Measurements from ENCODE around the gene LPIN1.
"Not testable (repeated sequence)": the region's sequence is repeated elsewhere in the genome, so short reads cannot be mapped to it uniquely, and the experiment has no call there.

LPIN1 gene

GRCh38 chr2:11842336-11842735, 95.9 kb downstream of the LPIN1 start:
- no peaks in the 10 kb centered on the region for H3K9me3 ChIP-seq (ENCODE audit: low read length)
- no peak overlapping the region for H3K4me3 ChIP-seq (ENCODE audit: low read length)
- H3K4me1 ChIP-seq (ENCODE audit: insufficient read depth, low read length) = no peaks in the 10 kb centered on the region
- no peak overlapping the region for H2AFZ ChIP-seq (ENCODE audit: low read depth, low read length)
- no peaks in the 10 kb centered on the region for H3K36me3 ChIP-seq (ENCODE audit: insufficient read depth, low read length)
- no peaks in the 10 kb centered on the region for H3K27me3 ChIP-seq (ENCODE audit: insufficient read depth, low read length)

GRCh38 chr2:11844798-11845197, 98.4 kb downstream of the LPIN1 start:
- not testable (repeated sequence) for H3K9me3 ChIP-seq (ENCODE audit: low read length); H3K36me3 ChIP-seq (ENCODE audit: insufficient read depth, low read length); H2AFZ ChIP-seq (ENCODE audit: low read depth, low read length); H3K27me3 ChIP-seq (ENCODE audit: insufficient read depth, low read length); H3K4me1 ChIP-seq (ENCODE audit: insufficient read depth, low read length); H3K4me3 ChIP-seq (ENCODE audit: low read length)

DNA sequence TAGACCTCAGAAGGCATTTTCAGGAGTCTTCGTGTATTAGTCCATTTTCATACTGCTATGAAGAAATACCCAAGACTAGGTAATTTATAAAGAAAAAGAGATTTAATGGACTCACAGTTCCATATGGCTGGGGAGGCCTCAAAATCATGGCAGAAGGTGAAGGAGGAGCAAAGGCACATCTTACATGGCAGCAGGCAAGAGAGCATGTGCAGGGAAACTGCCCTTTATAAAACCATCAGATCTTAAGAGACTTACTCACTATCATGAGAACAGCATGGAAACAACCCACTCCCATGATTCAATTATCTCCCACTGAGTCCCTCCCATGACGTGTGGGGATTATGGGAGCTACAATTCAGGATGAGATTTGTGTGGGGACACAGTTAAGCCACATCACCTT, 101.5 kb downstream of the LPIN1 start:
- H2AFZ ChIP-seq (ENCODE audit: low read depth, low read length); H3K4me3 ChIP-seq (ENCODE audit: low read length); H3K36me3 ChIP-seq (ENCODE audit: insufficient read depth, low read length); H3K4me1 ChIP-seq (ENCODE audit: insufficient read depth, low read length); H3K27me3 ChIP-seq (ENCODE audit: insufficient read depth, low read length); H3K9me3 ChIP-seq (ENCODE audit: low read length): not testable (repeated sequence)

DNA sequence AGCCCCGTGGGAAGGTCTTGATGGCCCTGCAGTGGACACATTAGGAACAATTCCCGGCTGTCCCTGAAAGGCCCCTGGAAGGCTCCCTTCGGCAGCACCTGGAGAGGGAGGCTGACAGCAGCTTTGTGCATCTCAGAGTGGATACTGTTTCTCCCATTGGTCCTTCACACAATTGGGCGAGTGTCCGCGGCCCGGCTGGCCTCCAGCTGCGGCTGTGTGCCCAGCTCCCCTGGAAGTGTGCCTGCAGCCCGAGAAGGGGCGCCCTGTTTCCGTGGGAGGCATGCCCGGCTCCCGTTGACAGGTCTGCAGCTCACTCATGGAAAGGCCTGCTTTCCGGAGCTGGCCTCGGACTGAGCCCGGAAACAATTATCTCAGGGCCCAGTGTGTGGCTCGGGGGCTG, 103.7 kb downstream of the LPIN1 start:
- no peak overlapping the region for H2AFZ ChIP-seq (ENCODE audit: low read depth, low read length)
- H3K4me3 ChIP-seq (ENCODE audit: low read length) = no peak overlapping the region
- no peaks in the 10 kb centered on the region for H3K27me3 ChIP-seq (ENCODE audit: insufficient read depth, low read length)
- no peaks in the 10 kb centered on the region for H3K4me1 ChIP-seq (ENCODE audit: insufficient read depth, low read length)
- H3K9me3 ChIP-seq (ENCODE audit: low read length) = peaks cover 6% of the 10 kb centered on the region
- H3K36me3 ChIP-seq (ENCODE audit: insufficient read depth, low read length) = no peaks in the 10 kb centered on the region

GRCh38 chr2:11852526-11853196, 106.2 kb downstream of the LPIN1 start:
- Histone ChIP-seq H3K27me3 (ENCODE audit: insufficient read depth, low read length) (no peaks in the 10 kb centered on the region), H3K36me3 (ENCODE audit: insufficient read depth, low read length) (no peaks in the 10 kb centered on the region), H3K4me1 (ENCODE audit: insufficient read depth, low read length) (no peaks in the 10 kb centered on the region), H3K4me3 (ENCODE audit: low read length) (no peak overlapping the region), H3K9me3 (ENCODE audit: low read length) (peaks cover 6% of the 10 kb centered on the region), H2AFZ (ENCODE audit: low read depth, low read length) (no peak overlapping the region)

- Histone ChIP-seq H2AFZ (ENCODE audit: low read depth, low read length) (no peak overlapping the region), H3K36me3 (ENCODE audit: insufficient read depth, low read length) (no peaks in the 10 kb centered on the region), H3K4me3 (ENCODE audit: low read length) (no peak overlapping the region), H3K27me3 (ENCODE audit: insufficient read depth, low read length) (no peaks in the 10 kb centered on the region), H3K9me3 (ENCODE audit: low read length) (peaks cover 7% of the 10 kb centered on the region), H3K4me1 (ENCODE audit: insufficient read depth, low read length) (no peaks in the 10 kb centered on the region)
Measured at GRCh38 chr2:11853197-11853588, 106.8 kb downstream of the LPIN1 start.

- no peak overlapping the region for H2AFZ ChIP-seq (ENCODE audit: low read depth, low read length)
- no peaks in the 10 kb centered on the region for H3K4me1 ChIP-seq (ENCODE audit: insufficient read depth, low read length)
- H3K27me3 ChIP-seq (ENCODE audit: insufficient read depth, low read length) = no peaks in the 10 kb centered on the region
- peaks cover 6% of the 10 kb centered on the region for H3K9me3 ChIP-seq (ENCODE audit: low read length)
- H3K4me3 ChIP-seq (ENCODE audit: low read length) = no peak overlapping the region
- H3K36me3 ChIP-seq (ENCODE audit: insufficient read depth, low read length) = no peaks in the 10 kb centered on the region
Measured at GRCh38 chr2:11855064-11855760, 108.8 kb downstream of the LPIN1 start.

DNA sequence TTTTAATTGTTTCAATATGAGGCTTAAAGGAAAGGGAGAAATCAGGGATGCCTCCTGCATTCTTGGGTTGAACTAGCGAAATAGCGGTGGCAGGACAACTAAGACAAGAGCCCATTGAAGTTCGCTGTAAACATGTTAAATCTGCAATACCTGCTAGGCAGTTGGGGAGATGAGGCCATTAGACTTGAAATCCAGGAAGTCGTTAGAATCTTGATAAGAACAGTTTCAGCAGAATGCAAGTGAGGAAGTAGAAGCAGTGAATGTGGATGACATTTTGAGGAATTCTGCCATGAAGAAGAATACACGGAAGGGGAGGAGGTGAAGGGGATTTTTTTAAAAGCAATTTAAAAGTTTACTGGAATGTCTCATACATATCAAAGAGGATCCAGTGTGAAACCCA, 109.7 kb downstream of the LPIN1 start:
- Histone ChIP-seq H3K4me1 (ENCODE audit: insufficient read depth, low read length) (no peaks in the 10 kb centered on the region), H3K4me3 (ENCODE audit: low read length) (no peak overlapping the region), H3K27me3 (ENCODE audit: insufficient read depth, low read length) (no peaks in the 10 kb centered on the region), H2AFZ (ENCODE audit: low read depth, low read length) (no peak overlapping the region), H3K36me3 (ENCODE audit: insufficient read depth, low read length) (no peaks in the 10 kb centered on the region), H3K9me3 (ENCODE audit: low read length) (peaks cover 6% of the 10 kb centered on the region)

DNA sequence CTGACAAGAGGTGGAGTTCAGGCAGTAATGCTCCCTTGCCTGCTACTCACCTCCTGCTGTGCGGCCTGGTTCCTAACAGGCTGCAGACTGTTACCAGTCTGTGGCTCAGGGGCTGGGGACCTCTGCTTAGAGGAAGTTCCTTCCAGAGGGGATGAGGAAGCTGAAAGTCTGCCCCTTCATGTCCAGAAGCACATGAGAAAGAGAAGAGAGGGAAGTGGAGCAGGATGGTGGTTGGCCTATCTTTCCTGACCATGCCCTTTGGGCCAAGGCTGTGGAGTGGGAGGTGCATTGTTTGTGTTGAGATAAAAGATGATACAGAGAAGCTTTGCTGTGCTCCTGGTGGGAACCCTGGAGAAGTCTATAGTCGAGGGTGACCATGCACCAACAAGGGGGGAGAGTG, 112.5 kb downstream of the LPIN1 start:
- Histone ChIP-seq H3K27me3 (ENCODE audit: insufficient read depth, low read length) (no peaks in the 10 kb centered on the region), H3K4me1 (ENCODE audit: insufficient read depth, low read length) (peaks cover 7% of the 10 kb centered on the region), H3K36me3 (ENCODE audit: insufficient read depth, low read length) (no peaks in the 10 kb centered on the region), H2AFZ (ENCODE audit: low read depth, low read length) (no peak overlapping the region), H3K4me3 (ENCODE audit: low read length) (no peak overlapping the region), H3K9me3 (ENCODE audit: low read length) (peaks cover 6% of the 10 kb centered on the region)

- not testable (repeated sequence) for H3K9me3 ChIP-seq (ENCODE audit: low read length); H2AFZ ChIP-seq (ENCODE audit: low read depth, low read length); H3K36me3 ChIP-seq (ENCODE audit: insufficient read depth, low read length); H3K4me3 ChIP-seq (ENCODE audit: low read length); H3K27me3 ChIP-seq (ENCODE audit: insufficient read depth, low read length)
- H3K4me1 ChIP-seq (ENCODE audit: insufficient read depth, low read length) = peaks cover 14% of the 10 kb centered on the region
Measured at GRCh38 chr2:11859975-11860374, 113.5 kb downstream of the LPIN1 start.

DNA sequence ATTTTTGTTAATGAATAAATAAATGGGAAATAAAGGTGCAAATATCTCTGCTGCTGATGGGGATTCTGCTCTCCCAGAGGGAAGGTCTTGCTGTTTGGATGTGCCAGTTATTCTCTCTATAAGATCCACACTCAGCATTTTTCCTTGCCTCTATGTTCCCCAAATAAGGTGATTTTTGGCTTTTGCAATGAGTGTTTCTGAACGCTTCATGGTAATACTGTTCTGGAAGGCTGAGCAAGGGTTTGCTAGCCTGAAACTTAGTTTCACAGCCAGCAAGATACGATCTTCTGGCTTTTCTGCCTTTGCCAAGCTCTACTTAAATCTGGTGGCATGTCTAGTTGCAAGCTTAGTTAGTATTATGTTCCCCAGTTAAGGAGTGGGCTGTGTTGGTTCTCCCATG, 114.6 kb downstream of the LPIN1 start:
- no peak overlapping the region for H3K4me3 ChIP-seq (ENCODE audit: low read length)

GRCh38 chr2:11862049-11862448, 115.6 kb downstream of the LPIN1 start:
- H3K27me3 ChIP-seq (ENCODE audit: insufficient read depth, low read length) = no peaks in the 10 kb centered on the region
- H3K4me3 ChIP-seq (ENCODE audit: low read length) = no peak overlapping the region
- no peak overlapping the region for H2AFZ ChIP-seq (ENCODE audit: low read depth, low read length)
- peaks cover 6% of the 10 kb centered on the region for H3K9me3 ChIP-seq (ENCODE audit: low read length)
- H3K36me3 ChIP-seq (ENCODE audit: insufficient read depth, low read length) = no peaks in the 10 kb centered on the region
- peaks cover 14% of the 10 kb centered on the region for H3K4me1 ChIP-seq (ENCODE audit: insufficient read depth, low read length)

More for the DNA sequence above, 114.6 kb downstream of the LPIN1 start:
- Histone ChIP-seq H3K27me3 (ENCODE audit: insufficient read depth, low read length) (no peaks in the 10 kb centered on the region), H3K36me3 (ENCODE audit: insufficient read depth, low read length) (no peaks in the 10 kb centered on the region), H2AFZ (ENCODE audit: low read depth, low read length) (no peak overlapping the region), H3K9me3 (ENCODE audit: low read length) (peaks cover 6% of the 10 kb centered on the region), H3K4me1 (ENCODE audit: insufficient read depth, low read length) (peaks cover 14% of the 10 kb centered on the region)

GRCh38 chr2:11863103-11863502, 116.7 kb downstream of the LPIN1 start:
- H3K36me3 ChIP-seq (ENCODE audit: insufficient read depth, low read length) = no peaks in the 10 kb centered on the region
- H3K4me1 ChIP-seq (ENCODE audit: insufficient read depth, low read length) = peaks cover 14% of the 10 kb centered on the region
- no peaks in the 10 kb centered on the region for H3K27me3 ChIP-seq (ENCODE audit: insufficient read depth, low read length)
- peaks cover 4% of the 10 kb centered on the region for H3K9me3 ChIP-seq (ENCODE audit: low read length)
- no peak overlapping the region for H2AFZ ChIP-seq (ENCODE audit: low read depth, low read length)
- no peak overlapping the region for H3K4me3 ChIP-seq (ENCODE audit: low read length)
